GM06990 (cell line): ENCODE data around the gene NPAS3.

Source experiments
- DNase-seq: peaks from one replicate; pipeline ENCODE4 v3.0.0-alpha.2; 2011; ENCODE audit not compliant: insufficient read length; ENCODE audit errors: extremely low read depth
- H3K27me3 ChIP-seq: replicated peaks from 2 replicates; pipeline ENCODE4 v1.6.0; 2011; ENCODE audit warnings: low read length; ENCODE audit not compliant: control insufficient read depth, insufficient read depth
- H3K36me3 ChIP-seq: 2 replicates; pipeline ENCODE4 v1.5.1; 2011; ENCODE audit warnings: low read length; ENCODE audit not compliant: control insufficient read depth, insufficient read depth
- H3K4me3 ChIP-seq: replicated peaks from 2 replicates; pipeline ENCODE4 v1.5.1; 2011; ENCODE audit warnings: low read depth, mild to moderate bottlenecking, control low read depth, low read length
- TF ChIP-seq, protein P1 (sequence below): IDR thresholded peaks from 2 replicates; pipeline ENCODE4 v1.5.1; 2011; ENCODE audit warnings: low read length, control low read depth, mild to moderate bottlenecking, inconsistent platforms; ENCODE audit not compliant: insufficient read depth, poor library complexity, severe bottlenecking

The NPAS3 gene

DNA sequence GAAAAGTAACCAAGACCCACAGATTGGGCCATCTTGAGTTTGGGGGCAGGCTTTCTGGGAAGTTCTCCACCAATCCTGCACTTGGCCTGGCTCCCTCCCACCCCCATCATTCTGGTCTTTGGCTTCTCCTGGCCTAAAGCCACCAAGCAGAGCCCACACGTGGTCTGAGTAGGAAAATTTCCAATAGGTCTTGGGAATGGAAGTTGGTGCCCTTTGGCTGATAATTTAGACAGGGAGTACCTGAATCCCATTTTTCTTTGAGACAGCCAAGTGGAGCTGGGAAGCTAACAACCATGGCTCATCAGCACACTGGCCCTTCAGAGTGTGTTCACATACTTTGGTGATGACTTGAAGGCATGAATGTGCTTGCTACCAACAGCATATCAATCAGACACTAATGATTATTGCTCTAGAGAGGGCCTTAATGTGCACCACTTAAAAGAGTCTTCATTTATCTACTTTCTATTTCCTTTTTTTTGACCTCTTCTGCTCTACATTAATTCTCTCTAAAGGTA is 856.2 kb downstream of the NPAS3 start:
- no peaks in the 10 kb centered on the region for H3K36me3 ChIP-seq
- TF ChIP-seq, protein P1, sequence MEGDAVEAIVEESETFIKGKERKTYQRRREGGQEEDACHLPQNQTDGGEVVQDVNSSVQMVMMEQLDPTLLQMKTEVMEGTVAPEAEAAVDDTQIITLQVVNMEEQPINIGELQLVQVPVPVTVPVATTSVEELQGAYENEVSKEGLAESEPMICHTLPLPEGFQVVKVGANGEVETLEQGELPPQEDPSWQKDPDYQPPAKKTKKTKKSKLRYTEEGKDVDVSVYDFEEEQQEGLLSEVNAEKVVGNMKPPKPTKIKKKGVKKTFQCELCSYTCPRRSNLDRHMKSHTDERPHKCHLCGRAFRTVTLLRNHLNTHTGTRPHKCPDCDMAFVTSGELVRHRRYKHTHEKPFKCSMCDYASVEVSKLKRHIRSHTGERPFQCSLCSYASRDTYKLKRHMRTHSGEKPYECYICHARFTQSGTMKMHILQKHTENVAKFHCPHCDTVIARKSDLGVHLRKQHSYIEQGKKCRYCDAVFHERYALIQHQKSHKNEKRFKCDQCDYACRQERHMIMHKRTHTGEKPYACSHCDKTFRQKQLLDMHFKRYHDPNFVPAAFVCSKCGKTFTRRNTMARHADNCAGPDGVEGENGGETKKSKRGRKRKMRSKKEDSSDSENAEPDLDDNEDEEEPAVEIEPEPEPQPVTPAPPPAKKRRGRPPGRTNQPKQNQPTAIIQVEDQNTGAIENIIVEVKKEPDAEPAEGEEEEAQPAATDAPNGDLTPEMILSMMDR = no peak
- no peak for DNase-seq
- H3K27me3 ChIP-seq = no peaks in the 10 kb centered on the region
- H3K4me3 ChIP-seq = no peak overlapping the region

DNA sequence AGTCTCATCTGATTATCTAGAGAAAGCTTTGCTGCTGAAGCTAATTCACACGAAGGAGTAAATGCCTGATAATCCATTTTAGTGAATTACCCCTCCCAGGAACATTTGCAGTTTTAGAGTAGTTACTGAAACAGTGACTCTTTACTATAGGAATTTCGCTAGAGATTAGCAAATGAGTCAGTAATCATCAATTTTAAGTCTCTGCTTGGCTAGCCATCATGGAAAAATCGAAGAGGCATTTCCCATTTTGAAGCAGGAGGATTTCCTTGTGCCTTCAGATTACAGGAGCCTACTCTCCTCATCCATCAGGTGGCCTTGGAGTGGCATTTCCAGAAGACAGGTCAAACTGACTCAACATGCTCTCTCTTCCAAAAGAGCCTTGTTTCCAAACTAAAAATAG is 857.7 kb downstream of the NPAS3 start:
- TF ChIP-seq, protein P1 = no peak
- Histone ChIP-seq H3K4me3 (no peak overlapping the region), H3K36me3 (no peaks in the 10 kb centered on the region), H3K27me3 (no peaks in the 10 kb centered on the region)
- DNase-seq = no peak

DNA sequence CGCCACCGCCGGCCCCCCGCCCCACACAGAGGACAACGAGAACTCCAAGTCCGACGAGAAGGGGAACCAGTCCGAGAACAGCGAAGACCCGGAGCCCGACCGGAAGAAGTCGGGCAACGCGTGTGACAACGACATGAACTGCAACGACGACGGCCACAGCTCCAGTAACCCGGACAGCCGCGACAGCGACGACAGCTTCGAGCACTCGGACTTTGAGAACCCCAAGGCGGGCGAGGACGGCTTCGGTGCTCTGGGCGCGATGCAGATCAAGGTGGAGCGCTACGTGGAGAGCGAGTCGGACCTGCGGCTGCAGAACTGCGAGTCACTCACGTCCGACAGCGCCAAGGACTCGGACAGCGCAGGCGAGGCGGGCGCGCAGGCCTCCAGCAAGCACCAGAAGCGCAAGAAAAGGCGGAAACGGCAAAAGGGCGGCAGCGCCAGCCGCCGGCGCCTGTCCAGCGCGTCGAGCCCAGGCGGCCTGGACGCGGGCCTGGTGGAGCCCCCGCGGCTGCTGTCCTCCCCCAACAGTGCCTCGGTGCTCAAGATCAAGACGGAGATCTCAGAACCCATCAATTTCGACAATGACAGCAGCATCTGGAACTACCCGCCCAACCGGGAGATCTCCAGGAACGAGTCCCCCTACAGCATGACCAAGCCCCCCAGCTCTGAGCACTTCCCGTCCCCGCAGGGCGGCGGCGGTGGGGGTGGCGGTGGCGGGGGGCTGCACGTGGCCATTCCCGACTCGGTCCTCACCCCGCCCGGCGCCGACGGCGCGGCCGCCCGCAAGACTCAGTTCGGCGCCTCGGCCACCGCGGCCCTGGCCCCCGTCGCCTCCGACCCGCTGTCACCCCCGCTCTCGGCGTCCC is 861.3 kb downstream of the NPAS3 start:
- TF ChIP-seq, protein P1 = no peak
- no peak for DNase-seq
- H3K36me3 ChIP-seq = no peaks in the 10 kb centered on the region
- no peak overlapping the region for H3K4me3 ChIP-seq
- H3K27me3 ChIP-seq = no peaks in the 10 kb centered on the region

DNA sequence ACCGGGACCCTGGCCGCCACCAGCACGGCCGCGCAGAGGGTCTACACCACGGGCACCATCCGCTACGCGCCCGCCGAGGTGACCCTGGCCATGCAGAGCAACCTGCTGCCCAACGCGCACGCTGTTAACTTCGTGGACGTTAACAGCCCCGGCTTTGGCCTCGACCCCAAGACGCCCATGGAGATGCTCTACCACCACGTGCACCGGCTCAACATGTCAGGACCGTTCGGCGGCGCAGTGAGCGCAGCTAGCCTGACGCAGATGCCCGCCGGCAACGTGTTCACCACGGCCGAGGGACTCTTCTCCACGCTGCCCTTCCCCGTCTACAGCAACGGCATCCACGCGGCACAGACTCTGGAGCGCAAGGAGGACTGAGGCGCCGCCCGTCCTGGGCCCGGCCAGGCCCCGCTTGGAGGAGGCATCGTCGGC is 862.1 kb downstream of the NPAS3 start:
- H3K4me3 ChIP-seq = no peak overlapping the region
- no peak for DNase-seq
- no peaks in the 10 kb centered on the region for H3K27me3 ChIP-seq
- no peaks in the 10 kb centered on the region for H3K36me3 ChIP-seq
- TF ChIP-seq, protein P1 = no peak

DNA sequence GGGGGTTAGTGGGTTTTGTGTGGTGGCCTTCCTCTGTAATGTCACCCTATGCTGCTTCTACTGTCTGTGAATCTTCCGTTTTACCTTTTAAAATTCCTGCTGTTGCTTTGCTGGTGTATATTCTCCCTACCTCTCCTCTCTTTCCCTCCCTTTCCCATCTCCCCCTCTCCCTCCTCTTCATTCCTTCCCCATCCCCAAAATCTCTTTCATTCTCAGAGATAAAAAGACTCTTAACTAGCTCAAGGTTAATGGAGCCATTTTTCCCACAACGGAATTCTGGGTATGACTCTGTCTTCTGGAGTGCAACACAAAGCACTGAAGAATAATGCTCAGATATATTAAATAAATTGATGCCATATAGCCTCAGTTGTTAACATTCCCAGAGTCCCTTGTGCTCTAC is 864.1 kb downstream of the NPAS3 start:
- no peak for DNase-seq
- TF ChIP-seq, protein P1 = no peak
- H3K27me3 ChIP-seq = no peaks in the 10 kb centered on the region

DNA sequence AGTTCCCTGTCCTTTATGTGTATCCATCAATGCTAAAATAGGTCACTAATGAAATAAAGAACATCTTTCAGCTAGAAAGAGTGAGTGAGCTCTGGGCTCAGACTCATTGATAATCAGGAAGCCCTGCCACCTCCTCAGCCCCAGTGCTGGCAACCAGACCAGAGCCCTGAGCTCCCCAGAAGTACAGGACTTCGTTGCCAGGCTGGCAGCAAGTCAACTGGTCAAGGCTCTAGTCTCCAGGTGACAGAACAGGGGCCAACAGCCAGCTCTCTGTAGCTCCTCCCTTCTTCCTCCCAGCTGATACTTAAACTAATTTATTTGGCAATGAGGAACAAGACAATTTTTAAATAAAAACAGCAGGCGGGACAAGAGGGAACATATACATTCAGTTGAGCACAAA is 866.9 kb downstream of the NPAS3 start:
- DNase-seq = no peak
- TF ChIP-seq, protein P1 = no peak
- Histone ChIP-seq H3K36me3 (no peaks in the 10 kb centered on the region), H3K27me3 (no peaks in the 10 kb centered on the region), H3K4me3 (no peak overlapping the region)

More for the DNA sequence above, 864.1 kb downstream of the NPAS3 start:
- H3K4me3 ChIP-seq = no peak overlapping the region
- no peaks in the 10 kb centered on the region for H3K36me3 ChIP-seq
